22Rv1 (cell line): ENCODE measurements around the gene PPP1R3D.

Source experiments
- CTCF ChIP-seq: fragments of 450-650 bp; IDR thresholded peaks from 2 replicates; pipeline ENCODE4 v1.5.1; 2017; ENCODE audit warnings: mild to moderate bottlenecking
- ZFX ChIP-seq: fragments of 450-650 bp; IDR thresholded peaks from 2 replicates; pipeline ENCODE4 v1.6.1; 2017; ENCODE audit warnings: antibody characterized with exemption, borderline replicate concordance

DNA sequence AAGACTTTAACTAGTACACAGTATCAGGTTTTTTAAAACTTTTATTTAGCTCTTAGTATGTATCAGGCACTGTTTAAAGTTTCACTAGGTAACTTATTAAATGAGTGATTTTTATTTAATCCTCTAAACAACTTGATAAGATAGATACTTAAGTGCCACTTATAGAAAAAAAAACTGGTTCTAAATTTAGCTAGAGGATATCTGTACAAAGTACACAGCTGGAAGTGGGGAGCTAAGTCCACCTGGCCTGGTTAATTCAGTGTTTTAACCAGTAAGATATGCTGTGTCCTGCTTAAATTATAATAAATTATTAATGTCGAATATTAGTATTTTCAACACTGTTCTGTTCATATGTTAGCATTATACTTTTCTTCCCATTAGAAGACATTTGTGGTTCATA is 44.2 kb downstream of the PPP1R3D start:
- TF ChIP-seq CTCF (no peak), ZFX (no peak)
